ENCODE data around the gene MAP3K7. TPM values are rescaled to one million over a fixed set of nuclear protein-coding genes. Genes with fewer than 3 reads are reported as not detected.

The MAP3K7 gene
- total and polyA plus RNA-seq, 2 of the 8 experiments (the other 6 are each of a cell fraction or from before 2014, with no cell fraction given) = 27.3 to 34.8 TPM

- TF ChIP-seq SP1 (IDR thresholded peaks at IDR 0.05; ENCODE audit: low read depth, low read length) (no peak), CHD1 (IDR thresholded peaks at IDR 0.05; ENCODE audit: low read depth, low read length) (no peak), CBX5 (IDR thresholded peaks at IDR 0.05; ENCODE audit: low read depth, low read length) (no peak), TAF1 (IDR thresholded peaks at IDR 0.05; ENCODE audit: low read depth, low read length) (no peak), SUZ12 (IDR thresholded peaks at IDR 0.05; ENCODE audit: low read length) (no peak), RXRA (IDR thresholded peaks at IDR 0.05; ENCODE audit: insufficient read depth, low read depth, low read length) (no peak)
Measured at GRCh38 chr6:90581146-90581545, 5.7 kb downstream of the MAP3K7 start (continued).

Measured in H1 (cell line).